HG03565 (cell line): ENCODE data around the gene TTYH3.
"Not testable (repeated sequence)": the region's sequence is repeated elsewhere in the genome, so short reads cannot be mapped to it uniquely, and the experiment has no call there.

ENCODE experiments used
- ATAC-seq: cut with Tn5 transposase; IDR thresholded peaks from one replicate; pipeline ENCODE4 v1.9.1; 2021; ENCODE audit warnings: mild to moderate bottlenecking, moderate library complexity; ENCODE audit not compliant: unreplicated experiment

The TTYH3 gene

GRCh38 chr7:2662273-2663120 lies 30.7 kb downstream of the TTYH3 start:
- ATAC-seq: no peak

GRCh38 chr7:2663121-2663886 lies 31.5 kb downstream of the TTYH3 start:
- no peak for ATAC-seq

GRCh38 chr7:2663960-2664359 lies 32.2 kb downstream of the TTYH3 start:
- ATAC-seq: no peak

- ATAC-seq: no peak
Measured at GRCh38 chr7:2665359-2665791, 33.6 kb downstream of the TTYH3 start.

GRCh38 chr7:2666155-2666554 lies 34.4 kb downstream of the TTYH3 start:
- ATAC-seq: no peak

- ATAC-seq: no peak
Measured at GRCh38 chr7:2666588-2667250, 34.9 kb downstream of the TTYH3 start.

- ATAC-seq: no peak
Measured at GRCh38 chr7:2667843-2668242, 36.1 kb downstream of the TTYH3 start.

- ATAC-seq: no peak
Measured at GRCh38 chr7:2668401-2668800, 36.6 kb downstream of the TTYH3 start.

GRCh38 chr7:2670171-2670570 lies 38.4 kb downstream of the TTYH3 start:
- no peak for ATAC-seq

- ATAC-seq: no peak
Measured at GRCh38 chr7:2670720-2671391, 39.1 kb downstream of the TTYH3 start.

- ATAC-seq: not testable (repeated sequence)
Measured at GRCh38 chr7:2673214-2673613, 41.4 kb downstream of the TTYH3 start.

- ATAC-seq: no peak
Measured at GRCh38 chr7:2673934-2674333, 42.1 kb downstream of the TTYH3 start.

- ATAC-seq: no peak
Measured at GRCh38 chr7:2675256-2675764, 43.5 kb downstream of the TTYH3 start.

- not testable (repeated sequence) for ATAC-seq
Measured at GRCh38 chr7:2676576-2676975, 44.8 kb downstream of the TTYH3 start.

- not testable (repeated sequence) for ATAC-seq
Measured at GRCh38 chr7:2678454-2678853, 46.7 kb downstream of the TTYH3 start.

GRCh38 chr7:2679135-2680127 lies 47.6 kb downstream of the TTYH3 start:
- ATAC-seq: not testable (repeated sequence)

- no peak for ATAC-seq
Measured at GRCh38 chr7:2680256-2680655, 48.5 kb downstream of the TTYH3 start.

GRCh38 chr7:2680792-2681490 lies 49.2 kb downstream of the TTYH3 start:
- ATAC-seq: no peak
